ENCODE results near the gene ERICH6.

DNA sequence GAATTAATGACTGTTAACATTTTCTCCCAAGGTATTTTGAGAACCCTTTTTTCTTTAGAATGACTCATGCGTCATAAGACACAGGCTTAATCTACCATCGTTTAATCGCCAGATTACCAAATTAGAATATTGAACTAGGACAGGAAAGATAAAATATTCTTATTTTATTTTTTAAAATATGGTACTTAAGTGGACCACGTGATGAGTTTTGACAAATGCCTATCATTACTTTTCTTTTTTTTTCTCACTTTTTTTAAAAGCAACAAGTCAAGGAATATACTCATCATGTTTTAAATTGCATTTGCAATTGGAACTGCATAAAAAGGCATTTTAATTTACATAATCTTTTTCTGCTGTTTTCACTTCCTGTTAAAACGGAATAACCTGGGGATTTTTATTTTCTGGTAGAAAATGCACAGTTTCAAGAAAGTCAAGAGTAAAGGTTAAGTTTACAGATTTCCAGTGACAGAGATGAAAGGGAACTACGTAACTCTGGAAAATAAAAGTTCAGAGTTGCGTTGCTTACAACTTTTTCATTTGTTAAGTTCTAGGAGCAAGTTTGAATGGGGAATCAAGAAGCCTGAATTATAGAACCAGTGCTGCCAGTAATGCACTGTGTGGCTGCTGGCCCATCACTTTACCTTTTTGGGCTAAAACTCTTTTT, 35.6 kb upstream of the ERICH6 start:
- TF ChIP-seq, protein P1, sequence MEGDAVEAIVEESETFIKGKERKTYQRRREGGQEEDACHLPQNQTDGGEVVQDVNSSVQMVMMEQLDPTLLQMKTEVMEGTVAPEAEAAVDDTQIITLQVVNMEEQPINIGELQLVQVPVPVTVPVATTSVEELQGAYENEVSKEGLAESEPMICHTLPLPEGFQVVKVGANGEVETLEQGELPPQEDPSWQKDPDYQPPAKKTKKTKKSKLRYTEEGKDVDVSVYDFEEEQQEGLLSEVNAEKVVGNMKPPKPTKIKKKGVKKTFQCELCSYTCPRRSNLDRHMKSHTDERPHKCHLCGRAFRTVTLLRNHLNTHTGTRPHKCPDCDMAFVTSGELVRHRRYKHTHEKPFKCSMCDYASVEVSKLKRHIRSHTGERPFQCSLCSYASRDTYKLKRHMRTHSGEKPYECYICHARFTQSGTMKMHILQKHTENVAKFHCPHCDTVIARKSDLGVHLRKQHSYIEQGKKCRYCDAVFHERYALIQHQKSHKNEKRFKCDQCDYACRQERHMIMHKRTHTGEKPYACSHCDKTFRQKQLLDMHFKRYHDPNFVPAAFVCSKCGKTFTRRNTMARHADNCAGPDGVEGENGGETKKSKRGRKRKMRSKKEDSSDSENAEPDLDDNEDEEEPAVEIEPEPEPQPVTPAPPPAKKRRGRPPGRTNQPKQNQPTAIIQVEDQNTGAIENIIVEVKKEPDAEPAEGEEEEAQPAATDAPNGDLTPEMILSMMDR (conservative IDR thresholded peaks at IDR 0.05; ENCODE audit: low read depth in 2 of 2) = no peak
- TF ChIP-seq, protein P2, sequence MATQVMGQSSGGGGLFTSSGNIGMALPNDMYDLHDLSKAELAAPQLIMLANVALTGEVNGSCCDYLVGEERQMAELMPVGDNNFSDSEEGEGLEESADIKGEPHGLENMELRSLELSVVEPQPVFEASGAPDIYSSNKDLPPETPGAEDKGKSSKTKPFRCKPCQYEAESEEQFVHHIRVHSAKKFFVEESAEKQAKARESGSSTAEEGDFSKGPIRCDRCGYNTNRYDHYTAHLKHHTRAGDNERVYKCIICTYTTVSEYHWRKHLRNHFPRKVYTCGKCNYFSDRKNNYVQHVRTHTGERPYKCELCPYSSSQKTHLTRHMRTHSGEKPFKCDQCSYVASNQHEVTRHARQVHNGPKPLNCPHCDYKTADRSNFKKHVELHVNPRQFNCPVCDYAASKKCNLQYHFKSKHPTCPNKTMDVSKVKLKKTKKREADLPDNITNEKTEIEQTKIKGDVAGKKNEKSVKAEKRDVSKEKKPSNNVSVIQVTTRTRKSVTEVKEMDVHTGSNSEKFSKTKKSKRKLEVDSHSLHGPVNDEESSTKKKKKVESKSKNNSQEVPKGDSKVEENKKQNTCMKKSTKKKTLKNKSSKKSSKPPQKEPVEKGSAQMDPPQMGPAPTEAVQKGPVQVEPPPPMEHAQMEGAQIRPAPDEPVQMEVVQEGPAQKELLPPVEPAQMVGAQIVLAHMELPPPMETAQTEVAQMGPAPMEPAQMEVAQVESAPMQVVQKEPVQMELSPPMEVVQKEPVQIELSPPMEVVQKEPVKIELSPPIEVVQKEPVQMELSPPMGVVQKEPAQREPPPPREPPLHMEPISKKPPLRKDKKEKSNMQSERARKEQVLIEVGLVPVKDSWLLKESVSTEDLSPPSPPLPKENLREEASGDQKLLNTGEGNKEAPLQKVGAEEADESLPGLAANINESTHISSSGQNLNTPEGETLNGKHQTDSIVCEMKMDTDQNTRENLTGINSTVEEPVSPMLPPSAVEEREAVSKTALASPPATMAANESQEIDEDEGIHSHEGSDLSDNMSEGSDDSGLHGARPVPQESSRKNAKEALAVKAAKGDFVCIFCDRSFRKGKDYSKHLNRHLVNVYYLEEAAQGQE (IDR thresholded peaks at IDR 0.05; ENCODE audit: unreplicated experiment) = no peak
- TF ChIP-seq CREB1 (CRISPR knock-in tag; IDR thresholded peaks at IDR 0.05; ENCODE audit: low read depth) = no peak
